Activated naive CD8-positive, alpha-beta T cell treated with anti-CD3 and anti-CD28 coated beads, Interleukin-2, amount 50 U/mL, for 16 hours (primary cell): ENCODE results near the gene CCL5.
"Not testable (repeated sequence)": the region's sequence is repeated elsewhere in the genome, so short reads cannot be mapped to it uniquely, and the experiment has no call there.

Experiments
- DNase-seq: peaks from one replicate; pipeline ENCODE4 v3.0.0-alpha.2; 2020; ENCODE audit warnings: low read depth, low spot score

The CCL5 gene

GRCh38 chr17:35898283-35899070 lies 18.3 kb upstream of the CCL5 start:
- no peak for DNase-seq

- DNase-seq, result not testable (repeated sequence)
Measured at GRCh38 chr17:35897772-35898171, 17.6 kb upstream of the CCL5 start.

- DNase-seq, result no peak
Measured at GRCh38 chr17:35895636-35896587, 15.8 kb upstream of the CCL5 start.

- DNase-seq, result no peak
Measured at GRCh38 chr17:35894206-35894605, 14.0 kb upstream of the CCL5 start.

- no peak for DNase-seq
Measured at GRCh38 chr17:35893751-35894150, 13.6 kb upstream of the CCL5 start.

- no peak for DNase-seq
Measured at GRCh38 chr17:35892091-35893035, 12.2 kb upstream of the CCL5 start.

- no peak for DNase-seq
Measured at GRCh38 chr17:35891269-35891668, 11.1 kb upstream of the CCL5 start.

GRCh38 chr17:35890774-35891155 lies 10.6 kb upstream of the CCL5 start:
- DNase-seq, result no peak

- no peak for DNase-seq
Measured at GRCh38 chr17:35889818-35890773, 9.9 kb upstream of the CCL5 start.

GRCh38 chr17:35889241-35889640 lies 9.1 kb upstream of the CCL5 start:
- no peak for DNase-seq

GRCh38 chr17:35878361-35878760 lies 1.8 kb downstream of the CCL5 start:
- no peak for DNase-seq

- DNase-seq, result no peak
Measured at GRCh38 chr17:35877345-35878029, 2.7 kb downstream of the CCL5 start.

GRCh38 chr17:35876534-35876933 lies 3.6 kb downstream of the CCL5 start:
- no peak for DNase-seq

GRCh38 chr17:35875800-35876139 lies 4.4 kb downstream of the CCL5 start:
- DNase-seq, result no peak

GRCh38 chr17:35875072-35875799 lies 4.9 kb downstream of the CCL5 start:
- no peak for DNase-seq

- no peak for DNase-seq
Measured at GRCh38 chr17:35872196-35872980, 7.8 kb downstream of the CCL5 start.

GRCh38 chr17:35870906-35871819 lies 9.0 kb downstream of the CCL5 start:
- no peak for DNase-seq
